ENCODE measurements around the gene FAM177A1. TPM values are rescaled to one million over a fixed set of nuclear protein-coding genes. Genes with fewer than 3 reads are reported as not detected.

Gene FAM177A1
- total and polyA plus RNA-seq, 4 donors: 12.8 to 69.5 (median 39.4) TPM

DNA sequence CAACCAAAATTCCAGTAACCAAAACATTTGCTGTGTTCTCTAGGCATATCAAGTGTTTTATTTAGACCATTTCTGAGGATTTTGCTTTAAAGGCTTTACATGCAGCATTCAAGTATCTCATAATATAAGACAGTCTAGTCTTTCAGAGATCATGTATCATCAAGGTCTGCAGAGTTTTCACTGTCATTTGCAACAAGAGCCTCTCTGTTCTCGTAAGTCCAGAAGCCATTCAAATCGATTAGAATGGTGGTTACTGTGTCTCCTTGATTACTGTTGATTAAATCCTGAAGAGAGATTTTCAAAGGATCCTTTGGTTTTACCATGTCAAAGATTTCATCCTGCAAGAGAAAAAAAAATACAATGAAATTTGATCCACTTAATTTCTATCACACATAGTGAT, 39.4 kb downstream of the FAM177A1 start:
- TF ChIP-seq RAD21 (IDR thresholded peaks at IDR 0.05) (no peak), FOXA1 (IDR thresholded peaks at IDR 0.05) (no peak), HNF4G (IDR thresholded peaks at IDR 0.05) (no peak), GABPA (IDR thresholded peaks at IDR 0.05 in 1 of 2, conservative IDR thresholded peaks at IDR 0.05 in 1 of 2) (no peak), RXRA (IDR thresholded peaks at IDR 0.05) (no peak), NR2F2 (IDR thresholded peaks at IDR 0.05) (no peak), FOXA2 (IDR thresholded peaks at IDR 0.05) (no peak), EGR1 (IDR thresholded peaks at IDR 0.05; ENCODE audit: low read depth in 2 of 2) (no peak), YY1 (IDR thresholded peaks at IDR 0.05) (no peak), TAF1 (conservative IDR thresholded peaks at IDR 0.05) (no peak), HNF4A (conservative IDR thresholded peaks at IDR 0.05) (no peak), SP1 (IDR thresholded peaks at IDR 0.05) (no peak), JUND (IDR thresholded peaks at IDR 0.05) (no peak)
- TF ChIP-seq, protein P1, sequence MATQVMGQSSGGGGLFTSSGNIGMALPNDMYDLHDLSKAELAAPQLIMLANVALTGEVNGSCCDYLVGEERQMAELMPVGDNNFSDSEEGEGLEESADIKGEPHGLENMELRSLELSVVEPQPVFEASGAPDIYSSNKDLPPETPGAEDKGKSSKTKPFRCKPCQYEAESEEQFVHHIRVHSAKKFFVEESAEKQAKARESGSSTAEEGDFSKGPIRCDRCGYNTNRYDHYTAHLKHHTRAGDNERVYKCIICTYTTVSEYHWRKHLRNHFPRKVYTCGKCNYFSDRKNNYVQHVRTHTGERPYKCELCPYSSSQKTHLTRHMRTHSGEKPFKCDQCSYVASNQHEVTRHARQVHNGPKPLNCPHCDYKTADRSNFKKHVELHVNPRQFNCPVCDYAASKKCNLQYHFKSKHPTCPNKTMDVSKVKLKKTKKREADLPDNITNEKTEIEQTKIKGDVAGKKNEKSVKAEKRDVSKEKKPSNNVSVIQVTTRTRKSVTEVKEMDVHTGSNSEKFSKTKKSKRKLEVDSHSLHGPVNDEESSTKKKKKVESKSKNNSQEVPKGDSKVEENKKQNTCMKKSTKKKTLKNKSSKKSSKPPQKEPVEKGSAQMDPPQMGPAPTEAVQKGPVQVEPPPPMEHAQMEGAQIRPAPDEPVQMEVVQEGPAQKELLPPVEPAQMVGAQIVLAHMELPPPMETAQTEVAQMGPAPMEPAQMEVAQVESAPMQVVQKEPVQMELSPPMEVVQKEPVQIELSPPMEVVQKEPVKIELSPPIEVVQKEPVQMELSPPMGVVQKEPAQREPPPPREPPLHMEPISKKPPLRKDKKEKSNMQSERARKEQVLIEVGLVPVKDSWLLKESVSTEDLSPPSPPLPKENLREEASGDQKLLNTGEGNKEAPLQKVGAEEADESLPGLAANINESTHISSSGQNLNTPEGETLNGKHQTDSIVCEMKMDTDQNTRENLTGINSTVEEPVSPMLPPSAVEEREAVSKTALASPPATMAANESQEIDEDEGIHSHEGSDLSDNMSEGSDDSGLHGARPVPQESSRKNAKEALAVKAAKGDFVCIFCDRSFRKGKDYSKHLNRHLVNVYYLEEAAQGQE (IDR thresholded peaks at IDR 0.05): no peak
- TF ChIP-seq, protein P2, sequence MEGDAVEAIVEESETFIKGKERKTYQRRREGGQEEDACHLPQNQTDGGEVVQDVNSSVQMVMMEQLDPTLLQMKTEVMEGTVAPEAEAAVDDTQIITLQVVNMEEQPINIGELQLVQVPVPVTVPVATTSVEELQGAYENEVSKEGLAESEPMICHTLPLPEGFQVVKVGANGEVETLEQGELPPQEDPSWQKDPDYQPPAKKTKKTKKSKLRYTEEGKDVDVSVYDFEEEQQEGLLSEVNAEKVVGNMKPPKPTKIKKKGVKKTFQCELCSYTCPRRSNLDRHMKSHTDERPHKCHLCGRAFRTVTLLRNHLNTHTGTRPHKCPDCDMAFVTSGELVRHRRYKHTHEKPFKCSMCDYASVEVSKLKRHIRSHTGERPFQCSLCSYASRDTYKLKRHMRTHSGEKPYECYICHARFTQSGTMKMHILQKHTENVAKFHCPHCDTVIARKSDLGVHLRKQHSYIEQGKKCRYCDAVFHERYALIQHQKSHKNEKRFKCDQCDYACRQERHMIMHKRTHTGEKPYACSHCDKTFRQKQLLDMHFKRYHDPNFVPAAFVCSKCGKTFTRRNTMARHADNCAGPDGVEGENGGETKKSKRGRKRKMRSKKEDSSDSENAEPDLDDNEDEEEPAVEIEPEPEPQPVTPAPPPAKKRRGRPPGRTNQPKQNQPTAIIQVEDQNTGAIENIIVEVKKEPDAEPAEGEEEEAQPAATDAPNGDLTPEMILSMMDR (IDR thresholded peaks at IDR 0.05; ENCODE audit: low read depth, low read length, missing input control): no peak
- TF ChIP-seq, protein P3, sequence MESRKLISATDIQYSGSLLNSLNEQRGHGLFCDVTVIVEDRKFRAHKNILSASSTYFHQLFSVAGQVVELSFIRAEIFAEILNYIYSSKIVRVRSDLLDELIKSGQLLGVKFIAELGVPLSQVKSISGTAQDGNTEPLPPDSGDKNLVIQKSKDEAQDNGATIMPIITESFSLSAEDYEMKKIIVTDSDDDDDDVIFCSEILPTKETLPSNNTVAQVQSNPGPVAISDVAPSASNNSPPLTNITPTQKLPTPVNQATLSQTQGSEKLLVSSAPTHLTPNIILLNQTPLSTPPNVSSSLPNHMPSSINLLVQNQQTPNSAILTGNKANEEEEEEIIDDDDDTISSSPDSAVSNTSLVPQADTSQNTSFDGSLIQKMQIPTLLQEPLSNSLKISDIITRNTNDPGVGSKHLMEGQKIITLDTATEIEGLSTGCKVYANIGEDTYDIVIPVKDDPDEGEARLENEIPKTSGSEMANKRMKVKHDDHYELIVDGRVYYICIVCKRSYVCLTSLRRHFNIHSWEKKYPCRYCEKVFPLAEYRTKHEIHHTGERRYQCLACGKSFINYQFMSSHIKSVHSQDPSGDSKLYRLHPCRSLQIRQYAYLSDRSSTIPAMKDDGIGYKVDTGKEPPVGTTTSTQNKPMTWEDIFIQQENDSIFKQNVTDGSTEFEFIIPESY (IDR thresholded peaks at IDR 0.05): no peak
- TF ChIP-seq, protein P4, sequence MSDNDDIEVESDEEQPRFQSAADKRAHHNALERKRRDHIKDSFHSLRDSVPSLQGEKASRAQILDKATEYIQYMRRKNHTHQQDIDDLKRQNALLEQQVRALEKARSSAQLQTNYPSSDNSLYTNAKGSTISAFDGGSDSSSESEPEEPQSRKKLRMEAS (IDR thresholded peaks at IDR 0.05): no peak
- TF ChIP-seq, protein P5, sequence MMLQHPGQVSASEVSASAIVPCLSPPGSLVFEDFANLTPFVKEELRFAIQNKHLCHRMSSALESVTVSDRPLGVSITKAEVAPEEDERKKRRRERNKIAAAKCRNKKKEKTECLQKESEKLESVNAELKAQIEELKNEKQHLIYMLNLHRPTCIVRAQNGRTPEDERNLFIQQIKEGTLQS (IDR thresholded peaks at IDR 0.05): no peak
- Histone ChIP-seq H3K27ac (ENCODE audit: low read depth in 1 of 2, low read length in 2 of 2) (no peak overlapping the region), H3K27me3 (ENCODE audit: control insufficient read depth in 4 of 4, insufficient read depth in 4 of 4, low read length in 3 of 4) (no peaks in the 10 kb centered on the region), H3K9ac (ENCODE audit: low read depth in 1 of 2, low read length in 2 of 2) (no peak overlapping the region), H3K36me3 (ENCODE audit: control insufficient read depth in 4 of 4, insufficient read depth in 3 of 4, low read depth in 1 of 4, low read length in 3 of 4) (peaks cover 5 to 34% (median 18%) of the 10 kb centered on the region in 4 donors), H3K4me1 (ENCODE audit: control insufficient read depth in 4 of 4, insufficient read depth in 4 of 4, low read length in 3 of 4) (no peaks in the 10 kb centered on the region), H3K9me3 (ENCODE audit: control insufficient read depth in 4 of 4, low read length in 3 of 4) (no peaks in the 10 kb centered on the region), H3K4me3 (ENCODE audit: low read depth in 1 of 3, low read length in 3 of 3) (no peak overlapping the region)
- 92% methylated on average over 2 of the region's 2 CpGs for WGBS
- no peak for DNase-seq (ENCODE audit: low spot score)

Data from liver (tissue), 9 donors.